HG03439 (cell line): ENCODE results near the gene FXYD2.
"Not testable (repeated sequence)": the region's sequence is repeated elsewhere in the genome, so short reads cannot be mapped to it uniquely, and the experiment has no call there.

ENCODE experiments used
- ATAC-seq: cut with Tn5 transposase; IDR thresholded peaks from one replicate; pipeline ENCODE4 v1.9.1; 2021; ENCODE audit warnings: mild to moderate bottlenecking, moderate library complexity; ENCODE audit not compliant: unreplicated experiment

The FXYD2 gene

GRCh38 chr11:117822074-117823033 is 2.2 kb downstream of the FXYD2 start:
- ATAC-seq, result no peak

- no peak for ATAC-seq
Measured at GRCh38 chr11:117821431-117821830, 3.1 kb downstream of the FXYD2 start.

- ATAC-seq, result no peak
Measured at GRCh38 chr11:117820516-117820915, 4.0 kb downstream of the FXYD2 start.

GRCh38 chr11:117820071-117820470 is 4.5 kb downstream of the FXYD2 start:
- ATAC-seq, result no peak

GRCh38 chr11:117819096-117820040 is 5.2 kb downstream of the FXYD2 start:
- ATAC-seq, result no peak

- ATAC-seq, result no peak
Measured at GRCh38 chr11:117818041-117818873, 6.3 kb downstream of the FXYD2 start.

GRCh38 chr11:117817368-117818040 is 7.0 kb downstream of the FXYD2 start:
- no peak for ATAC-seq

GRCh38 chr11:117816846-117817367 is 7.6 kb downstream of the FXYD2 start:
- no peak for ATAC-seq

- ATAC-seq, result no peak
Measured at GRCh38 chr11:117816151-117816741, 8.3 kb downstream of the FXYD2 start.

GRCh38 chr11:117815262-117815803 is 9.2 kb downstream of the FXYD2 start:
- ATAC-seq, result peak; percentile 69

- peak; percentile 45 for ATAC-seq
Measured at GRCh38 chr11:117814766-117815261, 9.7 kb downstream of the FXYD2 start.

GRCh38 chr11:117814204-117814765 is 10.3 kb downstream of the FXYD2 start:
- ATAC-seq, result no peak

- ATAC-seq, result not testable (repeated sequence)
Measured at GRCh38 chr11:117810056-117810451, 14.5 kb downstream of the FXYD2 start.

- no peak for ATAC-seq
Measured at GRCh38 chr11:117809236-117810055, 15.1 kb downstream of the FXYD2 start.

GRCh38 chr11:117808784-117809183 is 15.8 kb downstream of the FXYD2 start:
- no peak for ATAC-seq

- no peak for ATAC-seq
Measured at GRCh38 chr11:117807482-117808327, 16.8 kb downstream of the FXYD2 start.

- ATAC-seq, result no peak
Measured at GRCh38 chr11:117806846-117807245, 17.7 kb downstream of the FXYD2 start.
